H1 (cell line): ENCODE measurements around the gene SENP6.

Experiments
- CTCF ChIP-seq, 3 experiments: IDR thresholded peaks; 1 replicate in 2 of 3; 2 replicates in 1 of 3; pipeline versions ENCODE4 v1.5.1 to v1.6.1; 2011; ENCODE audit warnings: low read length in 3 of 3, mild to moderate bottlenecking in 3 of 3, inconsistent platforms in 2 of 3, low read depth in 1 of 3, moderate library complexity in 1 of 3; ENCODE audit not compliant: insufficient read depth in 1 of 3; ENCODE audit errors: control extremely low read depth in 1 of 3
- EP300 ChIP-seq, 2 experiments: IDR thresholded peaks; 1 replicate in 1 of 2; 2 replicates in 1 of 2; pipeline ENCODE4 v1.6.1; 2011 to 2012; ENCODE audit warnings: low read depth in 2 of 2, low read length in 2 of 2, mild to moderate bottlenecking in 2 of 2, borderline replicate concordance in 1 of 2, inconsistent platforms in 1 of 2, moderate library complexity in 1 of 2
- EZH2 ChIP-seq: fragments of 200-600 bp; sonication (generic); IDR thresholded peaks from 2 replicates; pipeline ENCODE4 v1.7.1; 2012; ENCODE audit warnings: low read depth, mild to moderate bottlenecking, moderate library complexity, low read length, inconsistent platforms; ENCODE audit not compliant: severe bottlenecking
- JUN ChIP-seq: IDR thresholded peaks from 2 replicates; pipeline ENCODE4 v1.6.1; 2011; ENCODE audit warnings: low read depth, mild to moderate bottlenecking, improper control_type of control experiment, low read length
- JUND ChIP-seq: IDR thresholded peaks from 2 replicates; pipeline ENCODE4 v1.6.1; 2011; ENCODE audit warnings: mild to moderate bottlenecking, improper control_type of control experiment, low read length
- POLR2A ChIP-seq, 2 experiments: IDR thresholded peaks; 1 replicate in 1 of 2; 2 replicates in 1 of 2; pipeline ENCODE4 v1.6.1; 2011; ENCODE audit warnings: low read depth in 2 of 2, low read length in 2 of 2, mild to moderate bottlenecking in 2 of 2; ENCODE audit errors: control extremely low read depth in 1 of 2
- POLR2AphosphoS5 ChIP-seq: IDR thresholded peaks from 2 replicates; pipeline ENCODE4 v1.6.1; 2011; ENCODE audit warnings: low read depth, low read length
- RAD21 ChIP-seq, 2 experiments: IDR thresholded peaks in 1 of 2; conservative IDR thresholded peaks in 1 of 2; 2 replicates each; pipeline ENCODE4 v1.6.1; 2011; ENCODE audit warnings: low read depth in 2 of 2, low read length in 2 of 2, improper control_type of control experiment in 1 of 2, inconsistent platforms in 1 of 2, mild to moderate bottlenecking in 1 of 2, moderate library complexity in 1 of 2
- RBBP5 ChIP-seq: IDR thresholded peaks from 2 replicates; pipeline ENCODE4 v1.7.1; 2012; ENCODE audit warnings: low read depth, mild to moderate bottlenecking, inconsistent platforms, low read length, moderate library complexity, borderline replicate concordance
- SIRT6 ChIP-seq: IDR thresholded peaks from one replicate; pipeline ENCODE4 v1.7.1; 2012; ENCODE audit warnings: low read length, inconsistent platforms
- TBP ChIP-seq: IDR thresholded peaks from 2 replicates; pipeline ENCODE4 v1.6.1; 2011; ENCODE audit warnings: low read depth, low read length, improper control_type of control experiment
- YY1 ChIP-seq: IDR thresholded peaks from 2 replicates; pipeline ENCODE4 v1.6.1; 2011; ENCODE audit warnings: low read depth, mild to moderate bottlenecking, low read length

DNA sequence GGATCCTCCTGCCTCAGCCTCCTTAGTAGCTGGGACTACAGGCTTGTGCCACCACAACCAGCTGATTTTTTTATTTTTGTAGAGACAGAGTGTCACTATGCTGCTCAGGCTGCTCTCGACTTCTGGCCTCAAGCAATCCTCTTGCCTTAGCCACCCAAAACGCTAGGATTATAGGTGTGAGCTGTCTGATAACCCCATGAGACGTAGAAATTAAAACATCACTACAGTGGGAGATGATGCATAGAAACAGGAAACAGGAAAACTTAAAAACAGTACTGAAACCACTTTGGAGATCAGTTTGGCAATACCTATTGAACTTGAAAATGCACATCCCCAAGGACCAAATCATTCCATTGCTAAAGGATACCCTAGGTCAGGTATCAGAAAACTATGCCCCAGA, 10.8 kb downstream of the SENP6 start:
- TF ChIP-seq EZH2 (no peak), POLR2AphosphoS5 (no peak), JUND (no peak), POLR2A (IDR thresholded peaks at IDR 0.05; ENCODE audit: control extremely low read depth in 1 of 2, low read depth in 2 of 2, low read length in 2 of 2) (no peak), EP300 (IDR thresholded peaks at IDR 0.05; ENCODE audit: borderline replicate concordance in 1 of 2, low read depth in 2 of 2, low read length in 2 of 2) (no peak), YY1 (no peak), CTCF (IDR thresholded peaks at IDR 0.05; ENCODE audit: control extremely low read depth in 1 of 3, insufficient read depth in 1 of 3, low read depth in 1 of 3, low read length in 3 of 3) (no peak), SIRT6 (no peak), TBP (no peak), JUN (no peak), RBBP5 (no peak), RAD21 (IDR thresholded peaks at IDR 0.05 in 1 of 2, conservative IDR thresholded peaks at IDR 0.05 in 1 of 2; ENCODE audit: low read depth in 2 of 2, low read length in 2 of 2) (no peak)
